SK-N-SH (cell line): ENCODE data around the gene MB. TPM values are rescaled to one million over a fixed set of nuclear protein-coding genes. Genes with fewer than 3 reads are reported as not detected.
A peak's percentile ranks its signal among the peaks of the same experiment; 100 is the strongest.

Experiments used
- CTCF ChIA-PET: fragments of 300-600, 350-600 bp; formaldehyde crosslinking; extraction: SDS; loops from one replicate; lab custom pipeline; 2021; lab: Yijun Ruan, JAX
- POLR2A ChIA-PET: fragments of 350-600 bp; sonication (Branson Sonifier 250); formaldehyde crosslinking; extraction: SDS; loops from one replicate; lab custom pipeline; 2020; ENCODE audit warnings: antibody characterized with exemption, inconsistent platforms; lab: Yijun Ruan, JAX
- DNase-seq: peaks from one replicate; pipeline ENCODE4 v3.0.0; 2012
- H2AFZ ChIP-seq: fragments of 200-600 bp; sonication (generic); 2 replicates; pipeline ENCODE4 v1.8.1; 2016; ENCODE audit warnings: antibody characterized with exemption, mild to moderate bottlenecking, low read depth
- H3F3A ChIP-seq: fragments of 200-600 bp; sonication (generic); replicated peaks from 2 replicates; pipeline ENCODE3; 2016; ENCODE audit warnings: antibody characterized with exemption, mild to moderate bottlenecking; ENCODE audit not compliant: insufficient read depth
- H3K27ac ChIP-seq, 2 experiments: fragments of 200-500 bp in 1 of 2; fragments of 200-600 bp in 1 of 2; sonication (Bioruptor generic) in 1 of 2; sonication (generic), shearing (Covaris generic) in 1 of 2; 2 replicates each; pipeline versions ENCODE4 v1.5.1 to v1.6.1; 2014 to 2016; ENCODE audit warnings: low read depth in 2 of 2, inconsistent platforms in 1 of 2, low read length in 1 of 2, mild to moderate bottlenecking in 1 of 2, mixed read lengths in 1 of 2
- H3K27me3 ChIP-seq: fragments of 200-600 bp; sonication (generic), shearing (Covaris generic); 2 replicates; pipeline ENCODE4 v1.6.1; 2016; ENCODE audit warnings: mixed run types; ENCODE audit not compliant: insufficient read depth
- H3K36me3 ChIP-seq, 2 experiments: fragments of 200-500 bp in 1 of 2; fragments of 200-600 bp in 1 of 2; sonication (Bioruptor generic) in 1 of 2; sonication (generic) in 1 of 2; replicated peaks in 1 of 2; 2 replicates each; pipeline versions ENCODE3 to v1.5.1; 2014 to 2016; ENCODE audit warnings: low read length in 1 of 2, mild to moderate bottlenecking in 1 of 2; ENCODE audit not compliant: insufficient read depth in 2 of 2, control insufficient read depth in 1 of 2
- H3K4me1 ChIP-seq, 2 experiments: fragments of 200-500 bp in 1 of 2; fragments of 200-600 bp in 1 of 2; sonication (Bioruptor generic) in 1 of 2; sonication (generic), shearing (Covaris generic) in 1 of 2; 2 replicates each; pipeline versions ENCODE4 v1.5.1 to v1.6.1; 2014 to 2016; ENCODE audit warnings: low read depth in 1 of 2, low read length in 1 of 2, mixed run types in 1 of 2; ENCODE audit not compliant: insufficient read depth in 2 of 2, control insufficient read depth in 1 of 2
- H3K4me2 ChIP-seq: fragments of 200-600 bp; sonication (generic), shearing (Covaris generic); 2 replicates; pipeline ENCODE4 v1.6.1; 2017; ENCODE audit warnings: mixed run types
- H3K4me3 ChIP-seq, 2 experiments: fragments of 200-500 bp in 1 of 2; fragments of 200-600 bp in 1 of 2; sonication (Bioruptor generic) in 1 of 2; sonication (generic), shearing (Covaris generic) in 1 of 2; 2 replicates each; pipeline versions ENCODE4 v1.5.1 to v1.8.1; 2014 to 2016; ENCODE audit warnings: low read depth in 2 of 2, inconsistent platforms in 1 of 2, low read length in 1 of 2, mild to moderate bottlenecking in 1 of 2, mixed read lengths in 1 of 2, moderate library complexity in 1 of 2
- H3K79me2 ChIP-seq: fragments of 200-600 bp; sonication (generic); 2 replicates; pipeline ENCODE4 v1.8.1; 2017; ENCODE audit warnings: mild to moderate bottlenecking; ENCODE audit not compliant: insufficient read depth
- H3K9ac ChIP-seq: fragments of 200-600 bp; sonication (generic); 2 replicates; pipeline ENCODE4 v1.6.1; 2017; ENCODE audit warnings: mixed run types
- H3K9me2 ChIP-seq: fragments of 200-600 bp; sonication (generic); 2 replicates; pipeline ENCODE4 v1.6.1; 2017; ENCODE audit warnings: mixed run types
- H3K9me3 ChIP-seq: fragments of 200-600 bp; sonication (generic); 2 replicates; pipeline ENCODE4 v1.6.1; 2017; ENCODE audit warnings: mixed run types, mild to moderate bottlenecking, moderate library complexity
- H4K20me1 ChIP-seq: fragments of 200-600 bp; sonication (generic); 2 replicates; pipeline ENCODE4 v1.6.1; 2017; ENCODE audit warnings: mild to moderate bottlenecking, mixed run types; ENCODE audit not compliant: insufficient read depth
- CHD2 ChIP-seq: fragments of 150-350 bp; IDR thresholded peaks from 2 replicates; pipeline ENCODE4 v1.6.1; 2018; ENCODE audit warnings: low read length; ENCODE audit not compliant: partially characterized antibody
- CTCF ChIP-seq: fragments of 200-600 bp; sonication (generic); IDR thresholded peaks from 2 replicates; pipeline ENCODE4 v1.6.1; 2017; ENCODE audit warnings: antibody characterized with exemption, mild to moderate bottlenecking, moderate library complexity
- ELF1 ChIP-seq: IDR thresholded peaks from 2 replicates; pipeline ENCODE4 v1.4.0; 2012
- EZH2phosphoT487 ChIP-seq: fragments of 200-600 bp; sonication (generic); IDR thresholded peaks from 2 replicates; pipeline ENCODE4 v1.6.1; 2017; ENCODE audit warnings: low read depth, mixed run types, mild to moderate bottlenecking, antibody characterized with exemption, moderate library complexity, borderline replicate concordance
- JUND ChIP-seq: IDR thresholded peaks from 2 replicates; pipeline ENCODE4 v1.4.0; 2012
- MAX ChIP-seq: IDR thresholded peaks from 2 replicates; pipeline ENCODE4 v1.4.0; 2012; ENCODE audit warnings: low read depth
- NFIC ChIP-seq: IDR thresholded peaks from 2 replicates; pipeline ENCODE4 v1.4.0; 2012; ENCODE audit warnings: borderline replicate concordance
- PBX3 ChIP-seq: IDR thresholded peaks from 2 replicates; pipeline ENCODE4; 2012
- POLR2AphosphoS5 ChIP-seq: IDR thresholded peaks from 2 replicates; pipeline ENCODE4 v1.6.1; 2012; ENCODE audit warnings: low read depth, low read length
- RAD21 ChIP-seq: IDR thresholded peaks from 2 replicates; pipeline ENCODE4 v1.6.1; 2012; ENCODE audit warnings: mild to moderate bottlenecking, low read length
- RFX5 ChIP-seq: IDR thresholded peaks from 2 replicates; pipeline ENCODE4 v1.6.1; 2012; ENCODE audit warnings: mild to moderate bottlenecking, improper control_type of control experiment, low read length
- TCF12 ChIP-seq: IDR thresholded peaks from 2 replicates; pipeline ENCODE4 v1.4.0; 2012
- TEAD4 ChIP-seq: IDR thresholded peaks from 2 replicates; pipeline ENCODE4 v1.4.0; 2012; ENCODE audit warnings: mild to moderate bottlenecking, borderline replicate concordance; ENCODE audit not compliant: insufficient read depth
- USF1 ChIP-seq: IDR thresholded peaks from 2 replicates; pipeline ENCODE4 v1.4.0; 2012; ENCODE audit warnings: low read depth, borderline replicate concordance
- USF2 ChIP-seq: fragments of 150-350 bp; IDR thresholded peaks from 2 replicates; pipeline ENCODE4 v1.6.1; 2017; ENCODE audit warnings: antibody characterized with exemption, low read length, low read depth, borderline replicate concordance
- YY1 ChIP-seq: IDR thresholded peaks from 2 replicates; pipeline ENCODE4 v1.4.0; 2012; ENCODE audit warnings: low read depth, mild to moderate bottlenecking
- WGBS: methylation state at CpG from one replicate; pipeline ENCODE4 v1.1.6; 2017; ENCODE audit warnings: low lambda C conversion rate; 5-methylcytosine and 5-hydroxymethylcytosine counted together
- polyA plus RNA-seq, 3 experiments: library from polyadenylated mRNA; depleted of rRNA; stranded (reverse); fragments of >200 nt; gene quantifications; 2 replicates each; pipeline ENCODE4 v1.2.3, GENCODE V29; 2012

Gene MB
- polyA plus RNA-seq, 1 of the 3 experiments (the other 2 are of a cell fraction): 0.95 TPM

- no peaks in the 10 kb centered on the region for H3K9me2 ChIP-seq
- ChIA-PET CTCF (interaction anchor here (0.7 to 2.3 kb wide), 3 partner anchors 15 to 136 kb away, joined by 3 to 8 read pairs (median 3); no protein-coding TSS in a partner anchor), POLR2A (no interaction called here)
These were observed 49.6 kb downstream of the MB start for GRCh38 chr22:35567351-35568141.

GRCh38 chr22:35564975-35565867 lies 51.9 kb downstream of the MB start:
- H3K9me2 ChIP-seq: no peaks in the 10 kb centered on the region
- CTCF ChIA-PET: interaction anchor here (0.5 to 2.4 kb wide), 5 partner anchors 10 to 695 kb away, joined by 3 to 11 read pairs (median 5); no protein-coding TSS in a partner anchor
- H3F3A ChIP-seq: peaks cover 13% of the 10 kb centered on the region
- TF ChIP-seq RFX5: no peak
- TF ChIP-seq USF1: no peak
- TF ChIP-seq RAD21: no peak
- no peak for TF ChIP-seq PBX3
- TF ChIP-seq CTCF: peak; percentile 19; the same call in 1 of the 2 replicates
- TF ChIP-seq ELF1: no peak
- peak; percentile 47; the same call in 1 of the 2 replicates for TF ChIP-seq NFIC
- TF ChIP-seq TCF12: peak; percentile 51
- TF ChIP-seq TEAD4: no peak
- no peaks in the 10 kb centered on the region for H3K9me3 ChIP-seq
- no peaks in the 10 kb centered on the region for H3K36me3 ChIP-seq
- H4K20me1 ChIP-seq: no peaks in the 10 kb centered on the region
- H3K4me1 ChIP-seq: peaks cover 9 to 46% of the 10 kb centered on the region in 2 experiments; a peak in 3 of 4 replicates
- H3K79me2 ChIP-seq: no peaks in the 10 kb centered on the region
- H2AFZ ChIP-seq: no peak overlapping the region
- peak overlapping the region; percentile 19; the same call in 1 of the 2 replicates for H3K4me2 ChIP-seq
- POLR2A ChIA-PET: no interaction called here
- H3K27me3 ChIP-seq: no peaks in the 10 kb centered on the region
- H3K4me3 ChIP-seq: no peak overlapping the region
- WGBS: 76% methylated on average over 10 of the region's 10 CpGs
- no peak overlapping the region for H3K27ac ChIP-seq
- H3K9ac ChIP-seq: no peak overlapping the region
- DNase-seq: no peak

More at GRCh38 chr22:35567351-35568141, 49.6 kb downstream of the MB start:
- no peak overlapping the region for H3K4me3 ChIP-seq
- H3K36me3 ChIP-seq: no peaks in the 10 kb centered on the region
- H3K79me2 ChIP-seq: no peaks in the 10 kb centered on the region
- H3K9ac ChIP-seq: no peak overlapping the region
- no peak overlapping the region for H2AFZ ChIP-seq
- H3K9me3 ChIP-seq: no peaks in the 10 kb centered on the region
- no peak overlapping the region for H3K4me2 ChIP-seq
- no peak overlapping the region for H3K27ac ChIP-seq
- H4K20me1 ChIP-seq: no peaks in the 10 kb centered on the region
- peaks cover 13% of the 10 kb centered on the region for H3F3A ChIP-seq
- WGBS: 82% methylated on average over 23 of the region's 23 CpGs
- no peak for DNase-seq
- peaks cover 9 to 31% of the 10 kb centered on the region in 2 experiments; a peak in 3 of 4 replicates for H3K4me1 ChIP-seq
- TF ChIP-seq POLR2AphosphoS5 (no peak), CHD2 (no peak), MAX (no peak), USF2 (no peak), JUND (no peak), YY1 (no peak), EZH2phosphoT487 (no peak)
- TF ChIP-seq, all 33 proteins: peak for 0
- no peaks in the 10 kb centered on the region for H3K27me3 ChIP-seq
